Raji (cell line): Measurements from ENCODE around the gene TPCN2.

ENCODE experiments used
- POLR2A ChIP-seq: IDR thresholded peaks from 2 replicates; pipeline ENCODE4 v1.6.1; 2011; ENCODE audit warnings: low read depth, low read length, control low read depth; ENCODE audit not compliant: insufficient read depth

TPCN2 gene

DNA sequence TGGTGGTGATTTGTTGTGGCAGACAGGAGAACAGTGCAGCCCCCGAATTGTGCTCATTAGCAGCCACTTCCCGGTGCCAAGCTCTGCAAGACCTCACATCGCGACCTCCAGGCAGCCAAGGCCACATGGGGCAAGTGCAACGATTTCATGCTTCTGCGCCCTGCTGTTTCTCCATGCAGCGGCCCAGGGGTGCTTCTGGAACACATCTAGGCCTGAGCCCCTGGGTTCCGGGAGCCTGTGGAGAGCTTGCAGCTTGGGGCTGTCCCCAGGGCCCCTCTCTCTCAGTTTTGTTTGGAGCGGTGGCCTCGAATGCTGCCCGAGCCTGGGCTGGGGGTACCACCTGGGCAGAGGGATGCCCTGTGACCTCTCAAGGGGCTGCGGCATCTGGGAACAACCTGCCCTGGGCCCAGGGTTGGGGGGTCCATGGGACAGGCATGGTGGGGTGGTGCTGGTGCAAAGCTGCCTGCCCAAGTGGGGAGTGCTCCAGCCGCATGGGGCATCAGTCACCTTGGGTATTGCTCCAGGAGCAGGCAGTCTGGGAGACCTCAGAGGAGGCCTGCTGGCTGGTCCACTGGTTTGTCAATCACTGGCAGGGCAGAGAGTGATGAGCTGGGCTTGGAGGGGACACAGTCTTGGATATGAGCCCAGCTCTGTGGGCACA is 51.9 kb downstream of the TPCN2 start:
- no peak for TF ChIP-seq POLR2A

DNA sequence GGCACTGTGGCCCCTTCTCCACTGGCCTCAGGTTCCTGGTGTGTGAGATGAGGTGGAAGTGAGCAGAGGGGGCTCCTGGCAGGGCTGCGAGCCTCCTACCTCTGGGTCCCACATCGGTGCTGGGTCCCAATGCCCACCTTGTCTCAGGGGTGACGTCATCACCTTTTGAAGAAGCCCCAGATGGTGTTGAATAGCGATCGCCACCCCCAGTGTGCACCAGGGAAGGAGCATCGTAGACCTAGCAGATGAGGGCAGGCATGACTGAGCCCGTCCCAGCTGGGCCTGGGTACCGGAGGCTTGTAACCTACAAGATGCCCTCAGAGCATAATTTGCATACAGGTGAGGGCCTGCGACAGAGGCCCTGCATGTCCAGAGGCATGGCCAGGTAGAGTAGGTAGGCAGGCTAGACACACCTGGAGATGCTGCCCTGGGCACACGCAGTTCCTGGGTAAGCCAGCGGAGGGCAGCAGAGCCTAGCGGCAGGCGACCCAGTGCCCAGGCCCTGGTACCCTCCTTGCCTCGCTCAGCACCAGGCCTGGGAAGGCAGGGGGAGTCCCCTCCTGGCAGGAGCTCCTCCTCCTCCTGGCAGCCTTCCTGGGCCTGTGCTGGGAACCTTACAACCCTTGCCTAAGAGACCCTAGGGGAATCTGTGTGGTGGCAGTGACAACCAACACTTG is 52.5 kb downstream of the TPCN2 start:
- TF ChIP-seq POLR2A: no peak

DNA sequence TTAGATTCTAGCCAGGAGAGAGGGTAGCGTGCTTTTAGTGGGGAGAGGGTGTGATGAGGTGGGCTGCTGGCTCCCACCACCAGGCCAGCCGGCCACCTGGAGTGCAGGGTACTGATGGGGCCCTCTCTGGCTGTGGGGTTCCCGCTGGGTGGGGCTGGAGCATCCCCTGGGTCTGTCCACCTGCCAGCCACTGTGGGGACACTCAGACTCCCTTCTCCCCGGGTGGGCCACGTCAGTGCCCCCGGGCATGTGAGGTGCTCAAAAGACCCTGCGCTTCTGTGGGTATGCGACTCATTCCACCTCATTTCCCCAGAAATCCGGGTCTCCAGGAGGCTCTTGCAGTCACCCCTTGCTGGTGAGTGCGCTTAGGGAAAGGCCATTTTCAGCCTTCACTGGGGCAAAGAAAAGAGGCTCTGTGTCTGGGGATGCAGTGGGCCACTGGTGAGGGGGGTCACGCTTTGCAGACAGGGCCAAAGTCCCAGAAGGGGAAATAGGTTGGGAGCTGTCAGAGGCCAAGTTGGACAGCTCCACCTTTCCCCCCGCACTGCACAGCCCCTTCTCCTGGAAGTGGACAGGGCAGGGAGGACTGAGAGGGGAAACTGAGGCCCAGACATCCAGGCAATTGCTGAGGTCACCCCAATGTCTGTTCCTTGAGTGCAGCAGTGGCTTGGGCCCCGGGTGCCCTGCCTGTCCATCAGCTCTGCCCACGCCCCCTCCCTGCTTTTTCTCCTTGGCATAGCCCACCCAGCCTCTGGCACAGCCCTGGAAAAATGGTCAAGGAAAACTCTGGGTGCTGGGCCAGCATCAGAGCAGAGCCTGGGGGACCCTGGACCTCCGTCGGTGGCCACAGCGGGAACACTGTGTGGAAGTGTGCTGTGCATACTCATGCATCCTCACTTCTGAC is 53.3 kb downstream of the TPCN2 start:
- no peak for TF ChIP-seq POLR2A

DNA sequence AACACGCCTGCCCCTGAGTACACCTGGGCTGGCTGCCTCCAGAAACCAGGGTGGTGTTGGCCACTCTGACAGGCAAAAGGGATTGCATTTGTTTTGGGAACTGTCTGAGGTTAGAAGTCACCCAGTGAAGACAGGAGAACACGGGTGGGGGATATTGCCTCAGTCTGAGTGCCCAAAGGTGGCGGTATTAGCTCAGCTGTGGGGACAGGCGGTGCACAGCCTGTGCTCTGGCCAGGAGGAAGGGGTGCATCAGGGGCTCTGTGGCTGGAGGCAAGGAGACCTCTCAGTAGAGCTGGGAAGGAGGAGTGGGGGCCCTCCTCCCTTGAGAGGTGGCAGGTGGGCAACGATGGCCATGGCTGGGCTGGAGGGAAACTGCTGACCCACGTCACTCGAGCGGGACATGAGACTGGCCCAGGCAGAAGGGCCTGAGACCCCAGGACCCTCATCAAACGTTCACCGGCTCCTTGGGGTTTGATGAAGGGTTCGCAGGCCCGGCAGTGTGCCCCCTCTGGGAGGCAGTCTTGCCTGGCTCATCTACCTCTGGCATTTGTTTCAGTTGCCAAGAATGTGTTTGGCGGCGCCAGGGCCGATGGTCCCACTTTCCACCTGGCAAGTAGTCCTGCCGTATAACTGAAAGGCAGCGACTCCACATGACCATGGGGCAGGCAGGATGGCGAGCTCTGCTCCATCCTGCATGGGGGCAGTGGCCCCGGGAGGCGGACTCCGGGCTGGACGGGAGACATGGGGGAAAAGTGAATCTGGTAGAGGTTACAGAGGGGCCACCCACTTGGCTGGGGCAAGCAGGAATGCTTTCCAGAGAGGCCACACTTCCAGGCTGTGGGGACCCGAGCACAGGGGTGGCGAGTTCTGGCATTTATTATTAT is 54.2 kb downstream of the TPCN2 start:
- no peak for TF ChIP-seq POLR2A

DNA sequence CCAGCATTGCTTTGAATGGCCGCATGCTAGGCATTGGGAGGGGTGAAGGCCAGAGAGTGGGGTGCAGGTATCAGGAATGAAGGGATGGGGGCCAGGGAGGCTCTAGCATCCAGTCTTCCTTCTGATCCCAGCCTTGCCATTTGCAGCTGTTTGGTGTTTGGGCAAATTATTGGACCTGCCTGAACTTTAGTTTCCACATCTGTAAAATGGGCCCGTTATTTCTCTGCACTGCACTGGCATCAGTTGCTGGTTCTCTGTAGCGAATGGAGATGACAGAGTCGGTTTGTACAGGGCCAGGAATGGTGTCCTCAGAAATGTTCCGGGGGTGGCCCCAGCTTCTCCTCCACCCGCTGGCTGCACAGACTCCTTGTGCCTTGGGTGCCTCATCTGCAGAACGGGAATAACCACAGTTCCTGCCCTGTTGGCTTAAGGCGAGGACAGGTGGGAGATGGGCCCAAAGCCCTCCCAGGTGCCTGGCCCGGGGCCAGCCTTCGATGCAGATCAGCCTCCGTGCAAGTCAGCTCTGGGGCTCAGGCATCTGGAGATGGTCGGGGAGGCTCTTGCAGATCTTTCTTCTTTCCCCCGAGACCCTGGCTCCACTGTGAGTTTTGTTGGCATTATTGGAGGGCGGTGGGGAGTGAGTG is 55.6 kb downstream of the TPCN2 start:
- no peak for TF ChIP-seq POLR2A

DNA sequence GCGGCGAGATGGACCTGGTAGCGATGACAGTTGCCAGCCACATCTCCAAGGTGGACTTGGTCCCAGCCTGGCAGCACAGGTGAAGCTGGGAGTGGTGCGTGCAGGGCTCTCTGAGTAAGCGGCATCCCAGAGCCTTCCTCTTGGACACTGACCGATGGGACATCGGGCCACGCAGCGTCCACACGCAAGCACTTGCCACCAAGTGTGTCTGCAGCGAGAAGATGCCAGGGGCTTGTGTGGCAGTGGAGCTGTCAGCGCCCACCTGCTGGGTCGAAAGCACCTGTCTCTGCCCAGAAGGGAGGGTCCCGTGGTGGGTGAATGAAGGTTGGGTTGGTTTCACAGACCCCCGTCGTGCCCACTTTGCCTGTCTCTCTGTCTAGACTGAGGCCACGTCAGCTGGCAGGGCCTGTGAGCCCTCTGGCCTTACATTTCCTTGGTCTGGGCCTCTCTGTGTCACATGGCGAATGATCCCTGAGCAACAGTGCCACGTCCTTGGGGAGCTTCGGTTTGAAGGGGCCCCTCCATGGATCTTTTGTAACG is 56.2 kb downstream of the TPCN2 start:
- no peak for TF ChIP-seq POLR2A

DNA sequence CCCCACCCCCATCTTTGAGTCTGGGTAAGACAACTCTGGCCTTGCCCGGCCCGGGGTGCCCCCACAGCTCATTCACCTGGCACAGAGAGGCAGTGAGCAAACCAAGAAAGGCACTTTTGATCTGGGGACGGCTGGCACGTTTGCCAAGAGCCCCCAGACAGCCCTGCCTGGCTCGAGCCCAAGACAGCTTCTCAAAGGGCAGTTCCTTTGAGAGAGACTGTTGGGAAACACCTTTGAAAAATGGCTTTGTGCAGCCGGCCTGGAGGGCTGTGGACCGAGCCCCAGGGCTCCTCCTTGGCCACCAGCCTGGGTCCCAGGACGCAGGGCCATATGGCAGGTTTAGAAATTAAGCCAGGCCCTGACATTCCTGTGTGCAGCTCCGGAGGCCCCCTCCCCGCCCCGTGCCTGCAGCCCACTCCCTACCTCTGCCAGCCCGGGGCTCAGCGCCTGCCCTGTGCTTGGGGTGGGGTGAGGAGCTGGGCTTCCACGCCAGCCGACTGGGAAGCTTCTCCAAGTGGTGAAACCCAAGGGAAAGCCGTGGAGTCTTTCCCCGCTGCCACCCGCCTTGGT is 56.8 kb downstream of the TPCN2 start:
- no peak for TF ChIP-seq POLR2A

DNA sequence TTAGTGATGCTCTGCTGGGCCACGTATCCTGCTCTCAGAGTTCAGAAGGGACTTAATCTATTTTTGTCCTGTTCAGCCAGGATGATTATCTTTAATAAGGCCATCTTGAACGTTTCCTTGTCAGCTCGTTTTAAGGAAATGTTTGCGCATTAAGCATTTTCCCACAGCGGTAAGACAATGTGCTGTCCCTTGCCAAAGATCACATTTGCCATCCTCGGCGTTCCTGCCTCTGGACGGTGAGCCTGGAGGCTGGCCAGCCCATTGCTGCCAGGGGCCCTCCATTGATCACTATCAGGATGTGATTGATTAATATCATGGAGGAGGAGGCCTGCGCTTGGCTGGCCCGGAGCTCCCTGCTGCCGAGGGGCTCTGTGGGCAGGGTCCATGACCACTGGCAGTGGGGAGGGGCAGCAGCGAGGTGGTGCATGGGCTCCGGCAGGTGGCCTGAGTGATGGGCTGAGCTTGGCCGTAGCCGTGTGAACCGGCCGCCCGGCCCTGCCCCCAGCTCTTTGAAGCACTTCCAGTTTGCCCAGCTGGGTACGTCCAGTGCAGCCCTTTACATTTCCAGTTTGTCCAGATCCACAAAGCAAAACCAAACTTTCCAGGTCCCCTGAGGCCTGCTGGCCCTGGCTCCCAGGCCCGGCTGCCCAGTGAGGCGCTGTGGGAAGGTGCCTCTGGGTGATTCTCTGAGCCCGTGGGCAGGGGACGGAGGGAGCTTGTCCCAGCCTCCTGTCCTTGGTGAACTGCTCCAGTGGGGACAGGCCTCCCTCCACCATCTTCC is 57.5 kb downstream of the TPCN2 start:
- TF ChIP-seq POLR2A: no peak

DNA sequence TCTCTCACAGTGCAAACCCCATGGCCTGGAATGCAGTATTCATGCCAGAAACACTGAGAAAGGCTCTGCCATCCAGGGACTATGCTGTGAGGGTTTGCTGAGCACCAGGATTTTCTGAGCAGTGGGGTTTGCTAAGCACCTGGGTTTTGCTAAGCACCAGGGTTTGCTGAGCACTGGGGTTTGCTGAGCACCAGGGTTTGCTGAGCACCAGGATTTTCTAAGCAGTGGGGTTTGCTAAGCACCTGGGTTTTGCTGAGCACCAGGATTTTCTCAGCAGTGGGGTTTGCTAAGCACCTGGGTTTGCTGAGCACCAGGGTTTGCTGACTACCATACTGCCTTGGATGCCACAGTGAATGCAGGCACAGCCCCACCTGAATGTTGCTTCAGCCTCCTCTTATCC is 58.7 kb downstream of the TPCN2 start:
- no peak for TF ChIP-seq POLR2A

DNA sequence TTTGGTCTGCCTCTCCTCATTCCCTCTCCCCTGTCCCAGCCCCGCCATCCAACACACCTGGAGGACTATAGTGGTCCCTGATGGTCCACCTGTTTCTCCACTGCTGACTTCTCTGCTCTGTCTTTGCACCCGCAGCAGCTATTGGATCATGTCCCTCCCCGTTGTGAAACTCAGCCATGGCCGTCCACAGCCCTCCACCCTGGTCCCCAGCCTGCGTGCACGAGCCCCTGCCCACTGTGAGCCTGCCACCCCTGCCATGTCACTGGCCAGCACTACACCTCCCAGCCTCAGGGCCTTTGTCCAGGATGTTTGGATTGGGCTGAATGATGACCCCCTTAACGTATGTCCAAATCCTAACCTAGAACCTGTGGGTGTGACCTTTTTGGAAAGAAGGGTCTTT is 59.3 kb downstream of the TPCN2 start:
- no peak for TF ChIP-seq POLR2A

DNA sequence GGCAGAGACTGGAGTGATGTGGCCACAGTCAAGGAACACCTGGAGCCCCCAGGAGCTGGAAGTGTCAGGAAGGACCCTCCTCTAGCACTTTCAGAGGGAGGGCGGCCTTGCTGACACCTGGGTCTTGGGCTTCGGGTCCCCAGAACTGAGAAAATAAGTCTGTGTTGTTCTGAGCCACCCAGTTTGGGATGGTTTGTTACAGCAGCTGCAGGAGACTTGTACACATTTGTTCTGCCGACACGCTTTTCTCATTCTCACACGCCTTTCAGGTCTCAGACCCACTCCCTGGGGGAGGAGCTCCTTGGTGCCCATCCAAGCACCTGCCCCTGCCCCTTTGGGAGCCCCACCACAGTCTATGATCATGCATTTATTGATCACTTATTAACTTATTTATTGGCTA is 59.8 kb downstream of the TPCN2 start:
- no peak for TF ChIP-seq POLR2A

DNA sequence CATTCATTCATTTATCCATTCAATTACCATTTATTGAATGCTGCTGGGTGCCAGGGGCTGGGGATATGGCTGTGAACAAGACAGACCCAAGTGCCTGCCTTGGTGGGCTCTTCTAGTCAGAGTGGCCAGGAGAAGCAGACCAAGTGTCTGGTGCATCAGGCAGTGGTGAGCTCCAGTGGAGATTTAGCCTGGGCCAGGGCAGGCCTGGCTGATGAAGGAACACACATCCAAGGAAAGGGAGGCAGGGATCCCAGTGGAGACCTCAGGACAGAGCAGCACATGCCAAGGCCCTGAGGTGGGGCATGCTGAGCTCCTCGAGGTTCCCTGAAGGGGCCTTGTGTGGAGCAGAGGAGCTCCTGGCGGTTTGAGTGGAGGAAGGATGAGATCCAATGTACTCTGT is 60.4 kb downstream of the TPCN2 start:
- TF ChIP-seq POLR2A: no peak

DNA sequence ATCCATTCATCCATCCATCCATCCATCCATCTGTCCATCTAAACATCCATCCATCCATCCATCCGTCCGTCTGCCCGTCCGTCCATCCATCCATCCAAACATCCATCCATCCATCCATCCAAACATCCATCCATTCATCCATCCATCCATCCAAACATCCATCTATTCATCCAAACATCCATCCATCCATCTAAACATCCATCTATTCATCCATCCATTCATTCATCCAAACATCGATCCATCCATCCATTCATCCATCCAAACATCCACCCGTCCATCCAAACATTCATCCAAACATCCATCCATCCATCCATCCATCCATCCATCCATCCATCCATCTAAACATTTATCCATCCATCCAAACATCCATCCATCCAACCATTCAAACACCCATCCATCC is 61.7 kb downstream of the TPCN2 start:
- TF ChIP-seq POLR2A: no peak
